ENCODE measurements around the gene SLC39A10. TPM values are rescaled to one million over a fixed set of nuclear protein-coding genes. Genes with fewer than 3 reads are reported as not detected.

SLC39A10 gene
- polyA plus RNA-seq, 1 of the 3 experiments (the other 2 are of a cell fraction), result 12.3 TPM

- Histone ChIP-seq H3K4me2 (no peak overlapping the region), H3K27me3 (ENCODE audit: insufficient read depth) (no peaks in the 10 kb centered on the region), H3K9ac (no peak overlapping the region), H3K79me2 (ENCODE audit: insufficient read depth) (no peaks in the 10 kb centered on the region), H3F3A (replicated peaks; ENCODE audit: insufficient read depth) (peaks cover 3% of the 10 kb centered on the region), H3K9me2 (no peaks in the 10 kb centered on the region), H3K9me3 (no peaks in the 10 kb centered on the region), H3K4me3 (ENCODE audit: low read depth in 2 of 2, low read length in 1 of 2) (no peak overlapping the region), H3K4me1 (ENCODE audit: control insufficient read depth in 1 of 2, insufficient read depth in 2 of 2, low read depth in 1 of 2, low read length in 1 of 2) (no peaks in the 10 kb centered on the region), H2AFZ (ENCODE audit: low read depth) (no peak overlapping the region), H4K20me1 (ENCODE audit: insufficient read depth) (no peaks in the 10 kb centered on the region), H3K27ac (ENCODE audit: low read depth in 2 of 2, low read length in 1 of 2) (no peak overlapping the region), H3K36me3 (replicated peaks in 1 of 2; ENCODE audit: control insufficient read depth in 1 of 2, insufficient read depth in 2 of 2, low read length in 1 of 2) (no peaks in the 10 kb centered on the region)
- ChIA-PET POLR2A (no interaction called here), CTCF (no interaction called here)
- TF ChIP-seq TAF1 (IDR thresholded peaks at IDR 0.05; ENCODE audit: borderline replicate concordance, low read depth, low read length), result no peak
- no peak for TF ChIP-seq NFIC (IDR thresholded peaks at IDR 0.05; ENCODE audit: borderline replicate concordance)
- no peak for TF ChIP-seq USF1 (IDR thresholded peaks at IDR 0.05; ENCODE audit: borderline replicate concordance, low read depth)
- no peak for DNase-seq
Observed at GRCh38 chr2:195636890-195637289, 20.1 kb upstream of the SLC39A10 start.

GRCh38 chr2:195638750-195639149 is 18.3 kb upstream of the SLC39A10 start:
- no peaks in the 10 kb centered on the region for H3K9me2 ChIP-seq
- H2AFZ ChIP-seq (ENCODE audit: low read depth), result no peak overlapping the region
- no peaks in the 10 kb centered on the region for H3K4me1 ChIP-seq (ENCODE audit: control insufficient read depth in 1 of 2, insufficient read depth in 2 of 2, low read depth in 1 of 2, low read length in 1 of 2)
- no peaks in the 10 kb centered on the region for H3K27me3 ChIP-seq (ENCODE audit: insufficient read depth)
- TF ChIP-seq IRF3 (IDR thresholded peaks at IDR 0.05; ENCODE audit: low read depth, low read length) (no peak), CHD2 (IDR thresholded peaks at IDR 0.05; ENCODE audit: low read length, partially characterized antibody) (no peak), EZH2phosphoT487 (IDR thresholded peaks at IDR 0.05; ENCODE audit: borderline replicate concordance, low read depth) (no peak), EP300 (IDR thresholded peaks at IDR 0.05; ENCODE audit: borderline replicate concordance in 1 of 2, low read depth in 1 of 2, low read length in 1 of 2) (no peak), MEF2A (IDR thresholded peaks at IDR 0.05; ENCODE audit: borderline replicate concordance, low read depth) (no peak), SMC3 (IDR thresholded peaks at IDR 0.05; ENCODE audit: low read depth, low read length) (no peak), RCOR1 (IDR thresholded peaks at IDR 0.05; ENCODE audit: low read length) (no peak), ZBTB33 (IDR thresholded peaks at IDR 0.05; ENCODE audit: borderline replicate concordance, low read depth) (no peak), FOXJ3 (CRISPR knock-in tag; IDR thresholded peaks at IDR 0.05) (no peak), JUND (IDR thresholded peaks at IDR 0.05) (no peak), POLR2AphosphoS5 (IDR thresholded peaks at IDR 0.05; ENCODE audit: low read depth, low read length) (no peak), ELF1 (IDR thresholded peaks at IDR 0.05) (no peak), GATA2 (CRISPR knock-in tag; IDR thresholded peaks at IDR 0.05) (no peak)
- H3F3A ChIP-seq (replicated peaks; ENCODE audit: insufficient read depth), result peaks cover 3% of the 10 kb centered on the region
- no peak overlapping the region for H3K27ac ChIP-seq (ENCODE audit: low read depth in 2 of 2, low read length in 1 of 2)
- H3K9ac ChIP-seq, result no peak overlapping the region
- no peak overlapping the region for H3K4me2 ChIP-seq
- H3K36me3 ChIP-seq (replicated peaks in 1 of 2; ENCODE audit: control insufficient read depth in 1 of 2, insufficient read depth in 2 of 2, low read length in 1 of 2), result no peaks in the 10 kb centered on the region
- no peaks in the 10 kb centered on the region for H3K79me2 ChIP-seq (ENCODE audit: insufficient read depth)
- no peaks in the 10 kb centered on the region for H3K9me3 ChIP-seq
- no peak for DNase-seq
- ChIA-PET POLR2A (no interaction called here), CTCF (interaction anchor here (1.0 kb wide), 1 partner anchor 22 kb away, joined by 7 read pairs; no protein-coding TSS in a partner anchor)
- H4K20me1 ChIP-seq (ENCODE audit: insufficient read depth), result no peaks in the 10 kb centered on the region
- WGBS (ENCODE audit: low lambda C conversion rate), result 90% methylated on average over 4 of the region's 4 CpGs
- H3K4me3 ChIP-seq (ENCODE audit: low read depth in 2 of 2, low read length in 1 of 2), result no peak overlapping the region
